ENCODE data around the gene AFF3. TPM values are rescaled to one million over a fixed set of nuclear protein-coding genes. Genes with fewer than 3 reads are reported as not detected.

The AFF3 gene
- total RNA-seq, 1 experiment from 2014 or later, result 0.61 TPM

GRCh38 chr2:99793022-99793421 is 349.4 kb downstream of the AFF3 start:
- intact Hi-C loops (cut with micrococcal nuclease), result no loop called here
- ChIA-PET RAD21 (ENCODE audit: low non-redundant PET in 1 of 2, low total read pairs in 2 of 2, uncharacterized antibody in 2 of 2, unreplicated experiment in 2 of 2) (no interaction called here), CTCF (no interaction called here), POLR2A (no interaction called here)
- no peak for TF ChIP-seq SRF (IDR thresholded peaks at IDR 0.05; ENCODE audit: low read depth)
- Histone ChIP-seq H3K27ac (ENCODE audit: low read depth, low read length) (no peak overlapping the region), H3K4me2 (ENCODE audit: low read length) (no peak overlapping the region), H3K9me3 (ENCODE audit: control insufficient read depth in 1 of 2, insufficient read depth in 1 of 2, low read depth in 1 of 2, low read length in 2 of 2) (peaks cover 0 to 17% of the 10 kb centered on the region in 2 experiments; a peak in 1 of 4 replicates), H2AFZ (ENCODE audit: low read depth, low read length, poor library complexity, severe bottlenecking) (no peak overlapping the region), H3K36me3 (ENCODE audit: control insufficient read depth in 1 of 2, insufficient read depth in 2 of 2, low read length in 2 of 2) (no peaks in the 10 kb centered on the region), H3K79me2 (ENCODE audit: insufficient read depth, low read length) (no peaks in the 10 kb centered on the region), H3K4me3 (replicated peaks in 1 of 2; ENCODE audit: low read depth in 1 of 2, low read length in 2 of 2) (no peak overlapping the region), H3K4me1 (ENCODE audit: control insufficient read depth in 1 of 2, insufficient read depth in 2 of 2, low read length in 2 of 2) (no peaks in the 10 kb centered on the region), H4K20me1 (ENCODE audit: insufficient read depth) (no peaks in the 10 kb centered on the region), H3K27me3 (ENCODE audit: insufficient read depth, low read length) (peaks cover 19% of the 10 kb centered on the region), H3K9me2 (ENCODE audit: insufficient read depth) (no peaks in the 10 kb centered on the region), H3K9ac (ENCODE audit: low read length) (no peak overlapping the region)
- ATAC-seq (no peak), DNase-seq (ENCODE audit: low read depth, low spot score) (no peak)
- no TSS peak for BruUV-seq (replicated peaks)

- ATAC-seq (no peak), DNase-seq (ENCODE audit: low read depth, low spot score) (no peak)
- Histone ChIP-seq H3K27me3 (ENCODE audit: insufficient read depth, low read length) (peaks cover 34% of the 10 kb centered on the region), H3K79me2 (ENCODE audit: insufficient read depth, low read length) (no peaks in the 10 kb centered on the region), H3K9ac (ENCODE audit: low read length) (no peak overlapping the region), H3K9me2 (ENCODE audit: insufficient read depth) (no peaks in the 10 kb centered on the region), H3K36me3 (ENCODE audit: control insufficient read depth in 1 of 2, insufficient read depth in 2 of 2, low read length in 2 of 2) (no peaks in the 10 kb centered on the region), H3K4me2 (ENCODE audit: low read length) (no peak overlapping the region), H3K9me3 (ENCODE audit: control insufficient read depth in 1 of 2, insufficient read depth in 1 of 2, low read depth in 1 of 2, low read length in 2 of 2) (no peaks in the 10 kb centered on the region), H4K20me1 (ENCODE audit: insufficient read depth) (no peaks in the 10 kb centered on the region), H3K4me3 (replicated peaks in 1 of 2; ENCODE audit: low read depth in 1 of 2, low read length in 2 of 2) (no peak overlapping the region), H3K27ac (ENCODE audit: low read depth, low read length) (no peak overlapping the region), H3K4me1 (ENCODE audit: control insufficient read depth in 1 of 2, insufficient read depth in 2 of 2, low read length in 2 of 2) (no peaks in the 10 kb centered on the region), H2AFZ (ENCODE audit: low read depth, low read length, poor library complexity, severe bottlenecking) (no peak overlapping the region)
- no TSS peak for BruUV-seq (replicated peaks)
- CTCF ChIA-PET, result no interaction called here
- RAD21 ChIA-PET (ENCODE audit: low non-redundant PET in 1 of 2, low total read pairs in 2 of 2, uncharacterized antibody in 2 of 2, unreplicated experiment in 2 of 2), result no interaction called here
- TF ChIP-seq POLR2A (IDR thresholded peaks at IDR 0.05; ENCODE audit: borderline replicate concordance, extremely low read depth, insufficient read depth, insufficient read length) (no peak), YY1 (IDR thresholded peaks at IDR 0.05; ENCODE audit: extremely low read depth, insufficient replicate concordance, low read depth, low read length) (no peak), ZBTB33 (IDR thresholded peaks at IDR 0.05; ENCODE audit: extremely low read depth, insufficient replicate concordance, low read length) (no peak), ELF1 (IDR thresholded peaks at IDR 0.05; ENCODE audit: borderline replicate concordance, low read depth) (no peak), ZFX (IDR thresholded peaks at IDR 0.05) (no peak), ZNF274 (IDR thresholded peaks at IDR 0.05; ENCODE audit: low read depth, low read length) (no peak), SIN3A (IDR thresholded peaks at IDR 0.05; ENCODE audit: low read depth) (no peak), POLR2AphosphoS5 (IDR thresholded peaks at IDR 0.05; ENCODE audit: low read depth, low read length) (no peak), FOSL1 (IDR thresholded peaks at IDR 0.05; ENCODE audit: low read depth) (no peak), EZH2 (IDR thresholded peaks at IDR 0.05) (no peak), EGR1 (IDR thresholded peaks at IDR 0.05; ENCODE audit: low read depth) (no peak), EZH2phosphoT487 (IDR thresholded peaks at IDR 0.05; ENCODE audit: borderline replicate concordance) (no peak), MAX (IDR thresholded peaks at IDR 0.05) (no peak), CTCF (IDR thresholded peaks at IDR 0.05 in 2 of 3, conservative IDR thresholded peaks at IDR 0.05 in 1 of 3; ENCODE audit: borderline replicate concordance in 1 of 3, insufficient read depth in 1 of 3, low read depth in 2 of 3, low read length in 2 of 3) (no peak), JUND (IDR thresholded peaks at IDR 0.05) (no peak), CEBPB (IDR thresholded peaks at IDR 0.05; ENCODE audit: low read depth) (no peak), RAD21 (IDR thresholded peaks at IDR 0.05; ENCODE audit: low read depth) (no peak), SRF (IDR thresholded peaks at IDR 0.05; ENCODE audit: low read depth) (no peak)
- POLR2A ChIA-PET, result no interaction called here
- intact Hi-C loops (cut with micrococcal nuclease), result no loop called here
Observed at GRCh38 chr2:99789849-99790248, 352.5 kb downstream of the AFF3 start.

All from HCT116 (cell line).